PC-9 (cell line): ENCODE results near the gene RORC. TPM values are rescaled to one million over a fixed set of nuclear protein-coding genes. Genes with fewer than 3 reads are reported as not detected.

ENCODE experiments used
- BruUV-seq: library from RNA; stranded (reverse); fragments of 400-500 nt; replicated peaks from 2 replicates; lab custom pipeline; 2021; lab: Mats Ljungman, UMichigan
- CTCF ChIA-PET: fragments of 300-600 bp; sonication (Branson Sonifier 250); formaldehyde crosslinking; loops from one replicate; lab custom pipeline; 2022; ENCODE audit warnings: antibody characterized with exemption; lab: Charles Lee
- POLR2A ChIA-PET: fragments of 300-600 bp; sonication (Branson Sonifier 250); formaldehyde crosslinking; loops from one replicate; lab custom pipeline; 2022; ENCODE audit warnings: antibody characterized with exemption; ENCODE audit not compliant: unreplicated experiment; lab: Charles Lee
- DNase-seq, 2 experiments: peaks; one replicate each; pipeline versions ENCODE4 v3.0.0 to v3.0.0-alpha.2; 2015 to 2022; ENCODE audit warnings: mixed read lengths in 1 of 2
- H2AFZ ChIP-seq: fragments of 200-600 bp; sonication (generic); 2 replicates; pipeline ENCODE4 v1.8.1; 2017; ENCODE audit warnings: antibody characterized with exemption
- H3F3A ChIP-seq: fragments of 200-600 bp; sonication (generic); 2 replicates; pipeline ENCODE4 v1.8.1; 2017; ENCODE audit warnings: antibody characterized with exemption, mild to moderate bottlenecking, low read depth; ENCODE audit not compliant: insufficient read depth
- H3K27ac ChIP-seq: fragments of 200-600 bp; sonication (generic); 2 replicates; pipeline ENCODE4 v1.6.1; 2016; ENCODE audit warnings: mixed run types
- H3K27me3 ChIP-seq: fragments of 200-600 bp; sonication (generic); 2 replicates; pipeline ENCODE4 v1.6.1; 2016; ENCODE audit warnings: low read depth, mixed run types; ENCODE audit not compliant: insufficient read depth
- H3K36me3 ChIP-seq: fragments of 200-600 bp; sonication (generic); 2 replicates; pipeline ENCODE4 v1.6.1; 2016; ENCODE audit warnings: low read depth, mixed run types
- H3K4me1 ChIP-seq: fragments of 200-600 bp; sonication (generic); replicated peaks from 2 replicates; pipeline ENCODE4 v1.6.1; 2016; ENCODE audit warnings: mixed run types; ENCODE audit not compliant: insufficient read depth
- H3K4me2 ChIP-seq: fragments of 200-600 bp; sonication (generic); 2 replicates; pipeline ENCODE4 v1.6.1; 2017; ENCODE audit warnings: mixed run types
- H3K4me3 ChIP-seq: fragments of 200-600 bp; sonication (generic); 2 replicates; pipeline ENCODE4 v1.6.1; 2016; ENCODE audit warnings: mixed run types
- H3K79me2 ChIP-seq: fragments of 200-600 bp; sonication (generic); 2 replicates; pipeline ENCODE4 v1.6.1; 2017; ENCODE audit warnings: low read depth, mixed run types
- H3K9me2 ChIP-seq: fragments of 200-600 bp; sonication (generic); 2 replicates; pipeline ENCODE4 v1.8.1; 2017; ENCODE audit warnings: mild to moderate bottlenecking; ENCODE audit not compliant: insufficient read depth
- H3K9me3 ChIP-seq: fragments of 200-600 bp; sonication (generic); 2 replicates; pipeline ENCODE4 v1.8.1; 2016; ENCODE audit warnings: low read depth; ENCODE audit not compliant: insufficient read depth
- H4K20me1 ChIP-seq: fragments of 200-600 bp; sonication (generic); 2 replicates; pipeline ENCODE4 v1.8.1; 2017; ENCODE audit not compliant: insufficient read depth
- EZH2 ChIP-seq: fragments of 200-600 bp; sonication (generic); IDR thresholded peaks from 2 replicates; pipeline ENCODE4 v1.8.0; 2017; ENCODE audit warnings: antibody characterized with exemption, low read depth
- intact Hi-C: fragments of 100-400 bp; cut with micrococcal nuclease; formaldehyde crosslinking; loops from one replicate; pipeline ENCODE4 v1.10.0; 2022; ENCODE audit not compliant: unreplicated experiment
- total RNA-seq: library from RNA; stranded (reverse); gene quantifications from 2 replicates; pipeline ENCODE4 v1.2.3, GENCODE V29; 2021
- TF ChIP-seq, protein P1 (sequence below): fragments of 200-600 bp; sonication (generic); conservative IDR thresholded peaks from 2 replicates; pipeline ENCODE4 v1.6.1; 2017; ENCODE audit warnings: mixed run types, antibody characterized with exemption, mild to moderate bottlenecking, moderate library complexity

Gene RORC
- total RNA-seq, 1 experiment from 2014 or later: 0.35 TPM

DNA sequence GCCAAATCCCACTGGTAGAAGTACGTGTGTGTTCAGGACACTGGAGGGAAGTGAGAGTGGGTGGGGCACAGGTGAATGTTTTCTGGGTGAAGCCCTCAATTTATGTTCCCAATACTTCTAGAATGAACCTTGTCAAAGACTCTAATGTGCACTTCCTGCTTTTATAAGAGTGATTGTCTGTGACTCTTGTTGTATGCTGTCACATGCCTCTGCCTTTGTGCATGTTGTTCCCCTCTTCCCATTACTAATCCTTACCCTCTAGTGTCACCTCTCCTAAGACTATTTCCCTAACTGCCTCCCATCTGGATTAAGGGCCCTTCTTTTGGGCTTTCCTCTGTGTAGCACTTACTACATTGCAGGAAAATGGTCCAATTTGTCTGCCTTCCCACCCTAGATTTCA, 23.8 kb downstream of the RORC start:
- H3K27me3 ChIP-seq: peaks cover 3% of the 10 kb centered on the region; the same call in 1 of the 2 replicates
- H3K4me3 ChIP-seq: no peak overlapping the region
- no peak for TF ChIP-seq EZH2
- TF ChIP-seq, protein P1, sequence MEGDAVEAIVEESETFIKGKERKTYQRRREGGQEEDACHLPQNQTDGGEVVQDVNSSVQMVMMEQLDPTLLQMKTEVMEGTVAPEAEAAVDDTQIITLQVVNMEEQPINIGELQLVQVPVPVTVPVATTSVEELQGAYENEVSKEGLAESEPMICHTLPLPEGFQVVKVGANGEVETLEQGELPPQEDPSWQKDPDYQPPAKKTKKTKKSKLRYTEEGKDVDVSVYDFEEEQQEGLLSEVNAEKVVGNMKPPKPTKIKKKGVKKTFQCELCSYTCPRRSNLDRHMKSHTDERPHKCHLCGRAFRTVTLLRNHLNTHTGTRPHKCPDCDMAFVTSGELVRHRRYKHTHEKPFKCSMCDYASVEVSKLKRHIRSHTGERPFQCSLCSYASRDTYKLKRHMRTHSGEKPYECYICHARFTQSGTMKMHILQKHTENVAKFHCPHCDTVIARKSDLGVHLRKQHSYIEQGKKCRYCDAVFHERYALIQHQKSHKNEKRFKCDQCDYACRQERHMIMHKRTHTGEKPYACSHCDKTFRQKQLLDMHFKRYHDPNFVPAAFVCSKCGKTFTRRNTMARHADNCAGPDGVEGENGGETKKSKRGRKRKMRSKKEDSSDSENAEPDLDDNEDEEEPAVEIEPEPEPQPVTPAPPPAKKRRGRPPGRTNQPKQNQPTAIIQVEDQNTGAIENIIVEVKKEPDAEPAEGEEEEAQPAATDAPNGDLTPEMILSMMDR: no peak
- ChIA-PET POLR2A (interaction anchor here (0.6 kb wide), 1 partner anchor 13 kb away, joined by 3 read pairs; no protein-coding TSS in a partner anchor), CTCF (no interaction called here)
- H3K9me2 ChIP-seq: no peaks in the 10 kb centered on the region
- no peaks in the 10 kb centered on the region for H4K20me1 ChIP-seq
- no peak overlapping the region for H3K27ac ChIP-seq
- no peaks in the 10 kb centered on the region for H3K79me2 ChIP-seq
- no peaks in the 10 kb centered on the region for H3K4me1 ChIP-seq
- no peak overlapping the region for H2AFZ ChIP-seq
- no TSS peak for BruUV-seq
- no peaks in the 10 kb centered on the region for H3K9me3 ChIP-seq
- no peaks in the 10 kb centered on the region for H3F3A ChIP-seq
- DNase-seq: no peak
- no peaks in the 10 kb centered on the region for H3K36me3 ChIP-seq
- H3K4me2 ChIP-seq: no peak overlapping the region
- intact Hi-C loops: no loop called here

DNA sequence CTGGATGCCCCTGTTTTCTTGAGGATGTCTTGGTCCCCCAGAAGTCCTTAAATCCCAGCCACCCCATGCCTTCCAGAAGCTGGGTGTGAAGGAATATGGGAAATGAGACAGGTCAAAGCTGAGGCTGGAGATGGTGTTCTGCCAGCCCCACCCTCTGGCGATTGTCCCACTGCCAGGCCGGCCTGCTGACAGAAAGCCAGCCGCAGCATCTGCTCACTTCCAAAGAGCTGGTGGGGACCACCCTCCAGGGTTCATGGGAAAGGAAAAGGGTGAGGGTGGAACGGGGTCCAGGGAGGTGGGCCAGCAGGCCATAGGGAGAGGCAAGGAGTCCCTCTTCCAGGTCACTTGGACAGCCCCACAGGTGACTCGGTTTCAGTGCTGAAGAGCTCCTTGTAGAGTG, 24.5 kb downstream of the RORC start:
- no peak overlapping the region for H3K27ac ChIP-seq
- no TSS peak for BruUV-seq
- H3K36me3 ChIP-seq: no peaks in the 10 kb centered on the region
- no peak overlapping the region for H2AFZ ChIP-seq
- H4K20me1 ChIP-seq: no peaks in the 10 kb centered on the region
- CTCF ChIA-PET: no interaction called here
- H3K9me2 ChIP-seq: no peaks in the 10 kb centered on the region
- intact Hi-C loops: no loop called here
- H3K79me2 ChIP-seq: no peaks in the 10 kb centered on the region
- H3F3A ChIP-seq: no peaks in the 10 kb centered on the region
- TF ChIP-seq, protein P1: no peak
- TF ChIP-seq EZH2: no peak
- H3K9me3 ChIP-seq: no peaks in the 10 kb centered on the region
- H3K4me2 ChIP-seq: no peak overlapping the region
- peaks cover 3% of the 10 kb centered on the region; the same call in 1 of the 2 replicates for H3K27me3 ChIP-seq
- POLR2A ChIA-PET: no interaction called here
- DNase-seq: no peak
- H3K4me3 ChIP-seq: no peak overlapping the region
- H3K4me1 ChIP-seq: no peaks in the 10 kb centered on the region

DNA sequence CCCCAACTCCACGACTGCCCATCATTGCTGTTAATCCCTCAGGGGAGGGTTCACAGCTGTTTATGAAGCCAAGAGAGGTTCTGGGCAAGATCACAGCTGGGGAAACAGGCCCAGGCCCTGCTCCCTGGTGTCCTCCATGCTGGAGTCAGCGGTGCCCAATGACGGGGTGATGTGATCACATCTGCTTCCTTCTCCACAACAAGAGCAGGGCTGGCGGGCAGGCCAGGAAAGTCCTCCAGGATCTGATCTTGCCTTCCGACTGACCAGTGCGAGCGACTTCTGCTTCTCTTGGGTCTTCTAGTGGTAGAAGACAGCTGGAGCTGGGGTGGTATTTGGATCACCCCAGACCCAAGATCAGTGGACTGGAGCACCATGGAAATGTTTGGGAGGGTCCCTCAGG, 25.4 kb downstream of the RORC start:
- Histone ChIP-seq H3F3A (no peaks in the 10 kb centered on the region), H3K36me3 (no peaks in the 10 kb centered on the region), H3K79me2 (no peaks in the 10 kb centered on the region), H4K20me1 (no peaks in the 10 kb centered on the region), H3K27ac (no peak overlapping the region), H3K4me1 (no peaks in the 10 kb centered on the region), H3K27me3 (peaks cover 3% of the 10 kb centered on the region; the same call in 1 of the 2 replicates), H3K4me2 (no peak overlapping the region), H3K4me3 (no peak overlapping the region), H3K9me2 (no peaks in the 10 kb centered on the region), H3K9me3 (no peaks in the 10 kb centered on the region), H2AFZ (no peak overlapping the region)
- intact Hi-C loops: no loop called here
- CTCF ChIA-PET: no interaction called here
- BruUV-seq: no TSS peak
- no peak for DNase-seq
- POLR2A ChIA-PET: no interaction called here
- TF ChIP-seq, protein P1: no peak
- no peak for TF ChIP-seq EZH2
